ENCODE data around the gene PLEKHH3.
A peak's percentile ranks its signal among the peaks of the same experiment; 100 is the strongest.
"Not testable (repeated sequence)": the region's sequence is repeated elsewhere in the genome, so short reads cannot be mapped to it uniquely, and the experiment has no call there.

The PLEKHH3 gene

DNA sequence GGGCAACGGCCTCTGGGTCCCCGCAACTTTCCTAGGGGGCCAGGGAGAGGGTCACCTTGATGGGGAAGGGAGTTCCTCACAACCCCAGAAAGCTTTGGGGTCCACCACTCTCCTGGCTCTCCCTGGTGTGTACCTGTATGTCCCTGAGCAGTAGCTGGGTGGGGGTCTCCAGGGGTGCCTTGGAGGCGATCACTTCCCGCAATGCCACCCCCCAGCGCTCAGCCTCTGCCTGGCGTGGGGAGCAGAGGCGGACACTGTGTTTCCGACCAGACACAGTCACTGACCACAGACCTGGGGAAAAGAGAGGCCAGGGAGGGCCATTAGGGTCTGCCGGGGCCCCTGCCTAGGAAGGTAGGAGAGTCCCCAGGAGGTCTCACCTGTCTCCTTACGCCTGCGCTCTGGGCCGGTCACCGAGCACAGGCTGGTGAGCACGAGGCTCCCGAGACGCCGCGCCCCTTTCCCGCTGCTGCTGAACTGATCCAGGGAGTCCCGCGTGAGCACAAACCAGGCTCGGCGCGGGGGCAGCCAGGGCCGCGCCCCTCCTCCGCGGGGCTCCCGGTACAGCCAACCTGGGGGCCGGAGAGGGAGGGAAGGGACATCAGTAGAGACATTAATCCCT, 3.4 kb downstream of the PLEKHH3 start:
- no peak for DNase-seq (ENCODE audit: low read depth, low spot score)

DNA sequence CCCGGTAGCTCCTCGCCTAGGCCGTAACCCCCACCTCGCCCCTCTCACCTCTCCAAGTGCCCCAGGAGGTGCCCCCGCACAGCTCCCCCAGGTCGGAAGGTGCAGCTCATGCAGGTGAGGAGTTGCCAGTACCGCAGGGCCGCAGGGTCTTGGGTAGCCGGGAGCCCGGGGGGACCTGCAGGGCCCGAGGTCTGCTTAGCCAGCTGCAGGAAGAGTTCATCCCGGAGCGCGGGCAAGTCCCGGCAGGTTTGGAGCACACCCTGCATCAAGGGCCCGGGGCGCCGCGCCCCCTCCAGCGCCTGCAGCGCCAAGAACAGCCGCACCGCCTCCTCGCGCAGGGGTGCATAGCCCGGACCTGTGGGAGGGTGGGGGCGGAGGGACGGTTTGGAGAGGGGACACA, 4.8 kb downstream of the PLEKHH3 start:
- DNase-seq (ENCODE audit: low read depth, low spot score): no peak

DNA sequence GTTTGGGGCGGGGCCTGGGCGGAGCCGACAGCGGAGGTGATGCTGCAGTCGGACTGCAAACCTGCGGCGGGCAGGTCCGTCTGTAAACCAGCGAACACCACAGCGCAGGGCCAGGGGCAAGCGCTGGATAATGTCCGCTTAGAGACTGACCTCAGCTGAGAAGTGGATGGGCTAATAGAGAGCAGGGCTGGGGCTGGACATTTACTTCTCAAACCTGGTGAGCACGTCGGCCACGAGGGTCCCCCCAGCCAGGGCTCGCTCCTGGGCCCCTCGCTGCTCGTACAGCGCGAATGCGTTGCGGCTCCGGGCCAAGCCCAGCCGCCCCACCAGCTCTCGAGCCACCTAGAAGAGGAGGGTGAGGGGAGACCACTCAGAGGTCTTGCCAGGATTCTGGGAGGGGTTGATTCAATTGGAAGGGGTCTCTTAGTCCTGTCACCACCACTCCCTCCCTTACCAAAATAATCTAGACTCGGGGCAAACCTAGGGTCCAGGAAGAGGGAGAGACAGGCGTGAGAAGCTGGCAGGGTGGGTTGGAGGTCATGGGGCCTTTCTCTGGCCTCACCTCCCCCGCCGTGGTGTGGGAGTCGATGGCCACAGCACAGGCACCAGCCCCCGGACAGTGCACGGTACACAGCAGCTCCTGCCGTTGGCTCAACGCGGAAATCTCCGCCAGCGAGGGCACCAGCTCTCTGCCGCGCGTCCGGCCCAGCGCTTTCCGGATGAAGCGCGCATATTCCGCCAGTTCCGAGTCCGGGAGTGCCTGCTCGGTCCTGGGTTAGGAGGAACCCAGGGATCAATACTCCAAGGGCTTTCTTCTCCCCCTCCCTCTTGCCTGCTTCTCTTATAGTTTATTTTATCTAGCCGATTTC, 5.8 kb downstream of the PLEKHH3 start:
- DNase-seq (ENCODE audit: low read depth, low spot score): no peak

DNA sequence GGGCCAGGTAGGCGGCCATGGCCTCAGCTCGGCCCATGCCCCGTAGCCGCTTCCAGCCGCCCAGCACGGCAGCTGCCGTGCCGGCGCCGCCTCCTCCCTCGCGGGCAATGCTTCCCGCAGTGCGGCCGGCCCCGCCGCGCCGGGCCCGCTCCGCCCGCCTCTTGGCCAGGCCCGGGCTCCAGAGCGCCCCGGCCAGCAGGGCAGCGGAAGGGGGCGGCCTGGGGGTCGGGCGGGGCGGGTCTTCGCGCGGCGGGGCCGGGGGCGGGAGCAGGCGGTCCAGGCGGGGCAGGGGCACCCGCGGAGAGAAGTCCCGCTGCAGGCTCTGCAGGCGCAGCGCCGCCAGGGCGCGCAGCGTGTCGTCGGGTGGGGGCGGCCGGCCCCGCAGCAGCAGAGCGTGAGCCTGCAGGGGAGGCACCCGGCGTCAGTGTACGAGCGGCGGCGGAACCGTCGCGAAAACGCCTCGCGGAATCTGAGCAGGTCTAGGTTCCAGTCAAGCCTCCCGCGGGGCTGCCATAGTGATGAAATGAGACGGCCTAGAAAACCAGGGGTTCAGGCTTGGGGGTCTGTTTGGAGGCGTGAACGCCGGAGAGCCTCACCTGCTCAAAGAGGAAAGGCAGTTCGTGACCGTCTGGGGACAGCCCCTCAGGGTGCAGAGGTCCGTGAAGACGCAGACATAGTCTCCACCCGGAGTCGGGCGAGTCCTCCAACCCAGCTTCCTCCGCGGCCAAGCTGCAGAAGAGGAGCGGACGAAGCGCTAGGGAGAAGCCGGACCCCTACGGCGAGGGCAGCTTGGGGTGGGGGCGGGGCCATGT, 6.6 kb downstream of the PLEKHH3 start:
- no peak for DNase-seq (ENCODE audit: low read depth, low spot score)

DNA sequence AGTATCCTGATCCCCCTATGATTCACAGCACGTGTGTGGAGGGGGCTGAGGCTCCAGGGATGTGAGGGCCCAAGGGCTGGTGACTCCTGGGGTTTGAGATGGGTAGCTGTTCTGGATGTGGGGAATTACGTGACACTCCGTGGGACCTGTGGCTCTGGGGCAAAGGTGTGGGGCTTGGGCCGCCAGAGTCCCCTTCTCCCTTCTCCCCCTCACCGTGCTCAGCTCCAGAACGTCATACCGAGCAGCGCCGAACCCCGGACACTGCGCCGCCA, 7.2 kb downstream of the PLEKHH3 start:
- no peak for DNase-seq (ENCODE audit: low read depth, low spot score)

DNA sequence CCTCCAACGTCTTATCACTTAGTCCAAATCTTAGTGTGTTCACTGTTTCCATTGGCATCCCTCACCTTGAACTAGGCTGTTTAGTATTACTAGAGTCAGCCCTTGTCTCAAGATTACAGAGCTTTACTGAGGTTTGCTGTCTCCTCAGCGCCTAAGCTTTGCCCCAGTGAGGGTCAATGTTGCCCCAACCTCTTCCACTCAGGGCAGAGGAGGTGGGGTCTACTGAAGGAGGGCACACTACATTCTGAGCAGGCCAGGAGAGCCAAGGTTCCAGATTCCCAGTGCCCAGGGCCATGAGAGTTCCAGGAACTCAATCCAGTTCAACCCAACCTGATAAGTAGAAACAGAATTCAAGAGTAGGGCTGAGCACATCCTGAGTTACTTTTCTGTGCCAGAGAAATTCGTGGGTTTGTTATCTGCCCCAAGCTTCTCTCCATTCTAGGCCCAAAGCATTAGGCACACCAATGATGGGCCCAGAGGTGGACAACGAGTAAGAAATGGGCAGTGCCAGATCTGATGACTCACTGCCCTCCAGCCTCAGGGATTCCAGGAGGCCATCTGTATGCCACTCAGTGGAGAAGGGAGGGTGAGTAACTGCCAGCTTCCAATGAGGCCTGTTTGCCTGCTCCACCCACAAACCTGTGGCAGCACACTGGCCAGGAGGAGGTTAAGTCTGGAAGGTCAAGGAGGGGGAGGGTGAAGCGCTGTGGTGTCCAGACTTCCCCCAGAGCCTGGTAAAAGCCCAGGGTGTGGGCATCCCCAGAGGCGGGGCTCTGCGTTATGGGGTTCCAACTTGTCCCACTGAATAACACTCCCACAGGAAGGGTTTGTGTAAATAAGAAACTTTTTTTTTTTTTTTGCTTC, 9.5 kb downstream of the PLEKHH3 start:
- DNase-seq (ENCODE audit: low read depth, low spot score): no peak

DNA sequence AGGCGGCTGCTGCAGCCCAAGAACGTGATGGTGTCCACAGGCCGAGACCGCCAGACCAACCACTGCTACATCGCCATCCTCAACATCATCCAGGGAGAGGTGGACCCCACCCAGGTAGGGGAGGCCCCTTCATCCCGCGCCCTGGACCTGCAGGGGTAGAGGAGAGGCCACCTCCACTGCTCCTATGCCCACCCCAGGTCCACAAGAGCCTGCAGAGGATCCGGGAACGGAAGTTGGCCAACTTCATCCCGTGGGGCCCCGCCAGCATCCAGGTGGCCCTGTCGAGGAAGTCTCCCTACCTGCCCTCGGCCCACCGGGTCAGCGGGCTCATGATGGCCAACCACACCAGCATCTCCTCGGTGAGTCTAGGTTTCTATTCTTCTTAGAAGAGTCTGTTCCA, 10.7 kb downstream of the PLEKHH3 start:
- not testable (repeated sequence) for DNase-seq (ENCODE audit: low read depth, low spot score)

DNA sequence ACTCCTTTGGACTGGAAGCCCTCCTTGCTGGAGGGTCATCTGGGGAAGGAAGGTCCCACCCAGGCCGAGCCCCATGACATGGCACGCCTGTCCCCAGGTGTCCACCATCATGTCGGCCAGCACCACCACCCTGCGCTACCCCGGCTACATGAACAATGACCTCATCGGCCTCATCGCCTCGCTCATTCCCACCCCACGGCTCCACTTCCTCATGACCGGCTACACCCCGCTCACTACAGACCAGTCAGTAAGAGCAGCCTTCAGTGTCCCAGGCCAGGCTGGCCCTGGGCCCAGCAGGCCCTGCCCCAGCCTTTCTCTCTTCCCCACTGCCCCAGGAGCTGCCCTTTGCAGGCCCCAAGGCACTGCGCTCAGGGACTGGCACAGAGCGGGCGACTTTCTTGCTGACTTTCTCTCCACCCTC, 11.2 kb downstream of the PLEKHH3 start:
- DNase-seq (ENCODE audit: low read depth, low spot score): no peak

DNA sequence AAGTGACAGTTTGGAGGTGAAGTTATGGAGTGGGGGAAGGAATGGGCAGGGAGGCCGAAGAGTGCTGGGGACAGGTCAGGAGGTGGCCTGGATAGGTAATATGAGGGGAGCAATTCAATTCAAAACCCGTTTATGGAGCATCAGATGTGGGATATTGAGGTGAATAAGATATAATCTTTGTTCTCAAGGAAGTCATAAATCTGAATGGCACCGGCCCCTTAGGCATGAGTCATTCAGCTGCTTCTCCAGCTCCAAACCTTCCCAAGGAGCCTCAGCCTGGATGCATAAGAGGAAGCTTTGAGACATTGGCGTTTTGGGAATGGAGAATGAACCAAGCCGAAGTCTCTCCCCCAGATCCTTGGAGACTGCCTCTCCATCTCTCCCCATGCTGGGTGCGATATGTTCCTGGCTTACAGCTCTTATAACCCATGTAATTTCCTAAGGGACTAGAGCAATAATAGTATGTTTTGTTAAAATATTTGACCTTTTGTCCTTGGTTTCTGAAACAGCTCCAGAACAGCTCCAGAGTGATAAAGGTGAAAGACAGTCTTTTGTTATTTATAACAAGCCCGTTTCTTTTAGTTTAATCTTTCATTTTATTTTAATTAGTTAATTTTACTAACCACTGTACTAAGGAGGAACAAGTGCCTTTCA, 16.0 kb downstream of the PLEKHH3 start:
- DNase-seq (ENCODE audit: low read depth, low spot score): no peak

DNA sequence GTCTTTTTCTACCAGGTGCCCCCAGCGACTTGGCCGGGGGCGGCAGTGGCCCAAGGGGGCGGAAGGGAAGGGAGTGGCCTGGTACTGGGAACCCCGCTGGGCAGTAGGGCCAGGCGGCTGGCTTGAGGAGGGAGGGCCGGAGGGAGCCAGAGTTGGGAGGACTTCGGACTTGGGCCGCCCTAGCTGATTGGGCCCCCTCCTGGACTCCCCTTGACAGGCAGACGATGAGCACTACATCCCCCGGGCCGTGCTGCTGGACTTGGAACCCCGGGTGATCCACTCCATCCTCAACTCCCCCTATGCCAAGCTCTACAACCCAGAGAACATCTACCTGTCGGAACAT, 16.9 kb downstream of the PLEKHH3 start:
- not testable (repeated sequence) for DNase-seq (ENCODE audit: low read depth, low spot score)

DNA sequence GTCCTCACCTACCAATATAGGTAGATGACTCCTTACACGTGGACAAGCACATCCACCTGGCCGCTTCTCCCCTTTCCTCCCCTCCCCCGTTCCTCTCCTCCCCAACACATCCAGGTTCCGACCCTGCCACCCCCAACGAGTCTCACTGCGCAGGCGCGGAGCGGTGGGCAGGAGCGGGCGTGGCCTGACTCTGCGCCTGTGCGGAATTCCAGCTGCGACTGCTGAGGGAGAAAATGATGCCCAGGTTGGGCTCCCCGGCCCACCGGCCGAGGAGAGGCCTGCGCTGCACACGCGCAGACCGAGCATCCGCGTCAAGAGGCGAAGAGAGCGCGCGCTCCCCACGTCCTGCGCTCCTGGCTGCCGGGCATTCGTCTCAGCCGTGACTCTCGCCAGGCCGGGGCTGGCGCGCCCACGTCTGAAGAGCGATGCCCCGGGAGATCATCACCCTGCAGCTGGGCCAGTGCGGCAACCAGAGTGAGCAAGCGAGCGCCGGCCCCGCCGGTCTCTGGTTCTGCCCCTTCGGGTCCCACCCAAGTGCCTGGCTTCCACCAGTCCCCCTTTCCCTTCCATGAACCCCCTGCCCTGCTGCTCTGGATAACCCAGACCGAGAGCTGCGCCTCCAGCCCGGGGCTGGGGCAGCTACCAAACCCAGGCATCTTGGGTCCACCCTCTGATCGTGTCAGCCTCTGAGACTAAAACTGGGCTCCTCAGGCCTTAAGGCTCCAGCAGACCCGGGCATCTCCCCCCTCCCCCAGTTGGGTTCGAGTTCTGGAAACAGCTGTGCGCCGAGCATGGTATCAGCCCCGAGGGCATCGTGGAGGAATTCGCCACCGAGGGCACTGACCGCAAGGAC, 17.5 kb downstream of the PLEKHH3 start, which contains the start of gene TUBG2:
TSS of gene TUBG2 (plus strand) at position 206 of the 853 bp plus-strand sequence. CDS start at position 426, 220 bp downstream.
- peak; percentile 50 for DNase-seq (ENCODE audit: low read depth, low spot score)

DNA sequence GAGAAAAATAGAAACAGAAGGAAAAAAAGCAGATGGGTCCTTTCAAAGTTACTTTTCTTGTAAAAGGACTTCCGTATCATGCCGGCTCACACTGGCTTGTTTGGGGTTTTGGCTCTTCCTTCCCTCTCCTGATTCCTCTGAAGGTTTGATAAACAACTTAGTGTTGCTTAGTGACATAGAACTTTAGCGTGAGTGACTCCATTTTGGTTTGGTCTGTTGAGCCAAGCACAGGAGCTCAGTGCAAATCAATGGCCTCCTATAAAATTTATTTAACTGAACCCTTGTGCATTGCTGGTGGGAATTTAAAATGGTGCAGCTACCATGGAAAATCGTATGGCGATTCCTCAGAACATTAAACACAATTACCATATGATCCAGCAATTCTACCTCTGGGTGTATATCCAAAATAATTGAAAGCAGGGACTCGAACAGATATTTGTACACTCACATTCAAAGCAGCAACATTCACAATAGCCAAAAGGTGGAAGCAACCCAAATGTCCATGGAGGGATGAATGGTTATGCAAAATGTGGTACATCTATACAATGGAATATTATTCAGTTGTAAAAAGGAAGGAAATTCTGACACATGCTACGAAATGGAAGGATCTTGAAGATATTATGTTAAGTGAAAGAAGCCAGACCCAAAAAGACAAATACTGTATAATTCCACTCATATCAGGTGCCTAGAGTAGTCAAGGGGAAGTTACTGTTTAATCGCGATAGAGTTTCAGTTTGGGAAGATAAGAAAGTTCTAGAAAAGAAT, 18.8 kb downstream of the PLEKHH3 start:
- no peak for DNase-seq (ENCODE audit: low read depth, low spot score)

DNA sequence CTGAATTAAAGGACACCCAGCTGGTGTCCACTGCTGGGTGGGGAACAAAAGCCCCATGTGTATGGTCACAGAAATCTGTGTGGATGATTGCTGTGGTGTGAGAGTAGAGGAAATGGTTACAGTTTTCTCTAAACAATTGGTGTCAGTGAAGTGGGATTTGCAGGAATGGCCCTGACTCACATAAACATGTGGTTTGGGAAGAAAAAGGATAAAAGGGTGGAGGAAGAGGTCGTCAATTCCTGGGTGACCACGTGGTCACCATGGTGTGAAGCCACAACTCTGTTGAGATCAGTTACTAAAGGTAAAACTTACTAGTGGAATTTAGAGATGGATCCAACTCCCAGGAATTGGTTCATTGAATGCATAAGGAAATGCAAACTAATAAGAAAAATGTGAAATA, 21.3 kb downstream of the PLEKHH3 start:
- DNase-seq (ENCODE audit: low read depth, low spot score): no peak

DNA sequence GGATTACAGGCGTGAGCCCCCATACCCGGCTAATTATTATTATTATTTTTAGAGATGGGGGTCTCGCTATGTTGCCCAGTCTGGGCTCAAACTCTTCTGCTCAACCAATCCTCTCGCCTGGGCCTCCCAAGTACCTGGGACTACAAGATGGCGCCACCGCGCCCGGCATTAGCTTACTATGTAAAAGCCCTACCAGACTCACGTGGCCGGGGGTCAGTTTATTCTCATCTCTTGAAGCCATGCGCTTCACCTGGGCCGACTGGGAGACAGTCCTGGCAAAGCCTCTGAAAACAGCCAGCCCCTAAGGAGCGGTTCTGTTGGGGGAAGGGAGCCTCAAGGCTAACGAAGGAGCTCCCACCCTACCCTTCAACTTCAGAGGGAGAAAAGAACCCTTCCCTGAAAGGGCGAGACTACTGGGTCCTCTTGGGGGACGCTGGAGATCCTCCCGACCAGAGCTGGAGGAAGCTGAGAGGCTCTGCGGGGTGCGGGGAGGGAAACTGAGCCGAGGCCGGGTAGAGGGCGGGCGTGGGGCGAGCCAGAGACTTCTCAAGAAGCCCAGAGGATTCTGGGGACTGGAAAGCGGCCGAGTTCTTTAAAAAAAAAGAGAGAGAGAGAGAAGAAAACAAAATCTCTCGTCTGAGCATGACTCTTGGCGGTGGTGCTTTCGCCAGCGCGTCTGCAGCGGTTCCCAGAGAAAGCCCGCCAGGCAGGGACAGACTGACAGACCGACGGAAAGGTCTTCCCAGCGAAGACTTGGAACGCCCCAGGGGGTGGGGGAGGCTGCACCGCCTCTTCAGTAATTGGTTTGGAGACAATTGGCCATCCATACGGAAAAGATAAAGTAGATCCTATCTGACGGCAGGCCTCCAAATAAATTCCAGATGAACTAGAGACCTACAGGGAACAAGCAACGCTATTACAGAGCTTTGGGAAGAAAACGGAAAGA, 23.3 kb downstream of the PLEKHH3 start:
- DNase-seq (ENCODE audit: low read depth, low spot score): no peak

DNA sequence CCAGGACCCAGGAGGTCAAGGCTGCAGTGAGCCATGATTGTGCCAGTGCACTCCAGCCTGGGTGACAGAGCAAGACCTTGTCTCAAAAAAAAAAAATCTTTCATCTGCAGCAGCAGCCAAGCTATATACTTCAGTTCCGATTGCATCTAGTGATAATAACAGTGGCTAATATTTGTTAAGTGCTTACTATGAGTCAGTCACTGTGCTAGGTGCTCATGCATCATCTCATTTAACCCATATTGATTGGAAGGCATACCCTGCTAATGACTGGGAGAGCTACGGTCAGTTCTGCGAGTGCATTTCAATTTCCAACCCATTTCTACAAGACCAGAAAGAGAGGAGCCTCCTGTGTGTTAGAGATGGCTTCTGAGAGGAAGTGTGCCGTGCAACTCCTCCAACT, 25.4 kb downstream of the PLEKHH3 start:
- DNase-seq (ENCODE audit: low read depth, low spot score): no peak

DNA sequence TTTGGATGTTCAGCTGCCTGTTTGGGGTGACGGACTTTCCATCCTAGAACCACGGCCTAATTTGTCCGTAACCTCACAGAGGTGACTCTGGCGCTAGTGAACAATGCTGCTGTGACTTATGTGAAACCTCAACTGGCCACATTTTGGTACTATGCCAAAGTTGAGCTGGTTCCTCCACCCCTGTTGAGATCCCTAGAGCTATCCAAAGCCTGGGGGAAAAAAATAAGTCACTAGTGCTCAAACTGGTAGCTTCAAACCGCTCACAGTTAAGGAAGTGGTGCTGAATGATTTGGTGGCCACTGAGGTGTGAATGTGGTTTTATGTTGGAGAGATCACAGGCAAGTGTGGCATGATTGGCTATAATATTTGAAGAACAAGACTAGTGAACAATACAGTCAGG, 29.0 kb downstream of the PLEKHH3 start:
- no peak for DNase-seq (ENCODE audit: low read depth, low spot score)

DNA sequence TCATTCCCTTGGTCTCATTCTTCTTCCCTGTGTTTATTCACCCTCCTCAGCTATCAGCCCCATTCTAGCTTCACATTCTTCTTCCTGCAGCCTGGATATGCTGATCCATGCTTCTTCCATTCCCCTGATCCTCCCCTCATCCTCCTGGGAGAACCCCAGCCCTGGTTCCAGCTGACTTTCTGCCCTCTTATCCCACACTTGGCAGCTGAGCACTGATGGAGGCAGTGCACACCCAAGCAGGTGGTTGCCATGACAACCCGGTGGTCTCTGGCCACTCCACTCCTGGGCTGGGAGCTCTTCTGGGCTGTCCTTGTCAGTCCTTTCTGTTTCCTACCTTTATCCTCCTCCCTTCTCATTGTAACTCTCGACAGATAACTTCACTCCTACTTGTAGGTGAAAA, 34.5 kb downstream of the PLEKHH3 start:
- DNase-seq (ENCODE audit: low read depth, low spot score): no peak

DNA sequence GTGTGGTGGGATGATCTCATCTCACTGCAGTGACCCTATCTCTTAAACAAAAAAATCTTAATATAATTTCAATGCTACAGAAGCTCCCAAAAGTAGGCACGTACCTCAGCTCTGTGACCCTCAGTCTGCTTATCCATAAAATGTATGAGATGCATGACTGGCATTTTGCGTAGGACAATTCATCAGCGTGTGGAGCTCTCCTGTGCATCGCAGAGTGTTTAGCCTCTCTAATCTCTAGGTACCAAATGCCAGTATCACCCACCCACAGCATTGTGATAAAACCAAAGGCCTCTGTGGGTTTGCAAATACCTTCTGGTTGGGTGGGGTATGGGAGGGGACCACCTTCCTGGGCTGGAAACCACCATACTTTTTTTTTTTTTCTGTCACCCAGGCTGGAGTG, 36.7 kb downstream of the PLEKHH3 start:
- DNase-seq (ENCODE audit: low read depth, low spot score): no peak

Measured in activated naive CD8-positive, alpha-beta T cell treated with anti-CD3 and anti-CD28 coated beads, Interleukin-2, amount 50 U/mL, for 16 hours (primary cell).